Measurements from ENCODE around the gene FGGY.

DNA sequence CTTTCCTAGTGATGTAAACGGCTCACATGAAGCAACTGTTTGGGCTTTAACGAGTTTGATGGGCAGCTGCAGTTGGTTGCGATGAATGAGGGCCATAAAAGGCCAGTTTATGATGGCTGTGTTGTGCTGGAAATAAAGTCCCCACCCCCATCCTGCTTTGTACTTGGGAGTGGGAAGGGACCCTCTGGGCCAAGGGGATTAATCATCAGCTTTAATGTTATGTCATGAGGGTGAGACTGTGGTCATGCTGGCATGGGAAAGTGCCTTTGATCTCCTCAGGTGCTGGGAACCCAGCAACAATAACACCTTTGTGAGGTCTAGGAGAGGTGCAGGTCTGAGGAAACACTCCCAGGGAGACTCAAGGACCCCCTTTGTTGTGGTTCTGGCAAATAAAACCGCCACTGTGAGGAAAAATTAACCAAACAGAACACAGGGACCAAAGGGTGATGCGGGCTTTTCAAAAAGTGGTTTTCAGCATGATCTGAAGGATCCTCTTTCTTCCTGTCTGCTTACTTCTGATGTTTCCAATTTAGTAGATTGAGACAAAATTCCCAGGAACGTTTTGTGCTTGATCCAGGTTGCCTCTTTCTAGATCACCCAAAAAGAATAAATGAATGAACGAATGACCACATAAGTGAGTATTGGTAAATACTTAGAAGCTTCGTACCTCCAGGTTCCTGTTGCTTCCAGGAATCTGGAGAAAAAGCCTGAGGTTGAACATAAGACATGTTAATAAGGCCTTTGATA, 260.1 kb downstream of the FGGY start:
- no peak for TF ChIP-seq MYC (IDR thresholded peaks at IDR 0.05; ENCODE audit: low read depth, low read length)
- TF ChIP-seq CTCF (IDR thresholded peaks at IDR 0.05; ENCODE audit: low read depth, low read length) = no peak
